K562 (cell line): ENCODE measurements around the gene SGSH. TPM values are rescaled to one million over a fixed set of nuclear protein-coding genes. Genes with fewer than 3 reads are reported as not detected.

Experiments used
- ATAC-seq: fragments of 200-7000 bp; cut with Tn5 transposase; 3 replicates; pipeline ENCODE4 v1.9.1; 2020; ENCODE audit warnings: moderate library complexity
- BruUV-seq: library from RNA; stranded (reverse); fragments of 400-500 nt; replicated peaks from 2 replicates; lab custom pipeline; 2021; lab: Mats Ljungman, UMichigan
- CTCF ChIA-PET: fragments of 300-600 bp; formaldehyde crosslinking; extraction: SDS; loops from one replicate; lab custom pipeline; 2021; ENCODE audit warnings: low intra/inter-chr PET ratio; lab: Yijun Ruan, JAX
- POLR2A ChIA-PET: fragments of 300-600, 350-650 bp; sonication (Branson Sonifier 250); formaldehyde crosslinking; extraction: SDS; loops from one replicate; lab custom pipeline; 2021; ENCODE audit warnings: antibody characterized with exemption, inconsistent platforms; lab: Yijun Ruan, JAX
- DNase-seq, 4 experiments: peaks; one replicate each; pipeline versions ENCODE4 v3.0.0 to v3.0.0-alpha.2; 2011 to 2018; ENCODE audit warnings: low spot score in 3 of 4, mixed read lengths in 3 of 4; ENCODE audit errors: extremely low read depth in 1 of 4
- FAIRE-seq: peaks from 2 replicates; lab custom pipeline; 2011; peaks lifted over from hg19 to GRCh38; lab: Jason Lieb, UNC
- H2AFZ ChIP-seq: 2 replicates; pipeline ENCODE4 v1.6.0; 2011; ENCODE audit warnings: low read depth, low read length, control low read depth, inconsistent platforms
- H3K27ac ChIP-seq: fragments of 200-600 bp; 3 replicates; pipeline ENCODE4 v1.8.0; 2011; ENCODE audit warnings: low read depth, mild to moderate bottlenecking, control low read depth, inconsistent platforms, low read length, moderate library complexity, mixed read lengths; ENCODE audit errors: extremely low read depth
- H3K27me3 ChIP-seq, 2 experiments: fragments of 300-600 bp in 1 of 2; 2 replicates in 1 of 2; 3 replicates in 1 of 2; pipeline versions ENCODE4 v1.6.0 to v1.8.0; 2011; ENCODE audit warnings: inconsistent platforms in 2 of 2, low read length in 2 of 2, mild to moderate bottlenecking in 1 of 2, mixed read lengths in 1 of 2, moderate library complexity in 1 of 2; ENCODE audit not compliant: control insufficient read depth in 2 of 2, insufficient read depth in 2 of 2
- H3K36me3 ChIP-seq: fragments of 300-600 bp; 3 replicates; pipeline ENCODE4 v1.8.0; 2011; ENCODE audit warnings: mild to moderate bottlenecking, low read length, inconsistent platforms; ENCODE audit not compliant: control insufficient read depth, insufficient read depth
- H3K4me1 ChIP-seq, 2 experiments: fragments of 200-600 bp in 1 of 2; replicated peaks in 1 of 2; 2 replicates in 1 of 2; 3 replicates in 1 of 2; pipeline versions ENCODE4 v1.5.1 to v1.8.0; 2011; ENCODE audit warnings: inconsistent platforms in 2 of 2, low read length in 2 of 2, mild to moderate bottlenecking in 1 of 2, mixed read lengths in 1 of 2, moderate library complexity in 1 of 2; ENCODE audit not compliant: control insufficient read depth in 2 of 2, insufficient read depth in 2 of 2
- H3K4me2 ChIP-seq: 2 replicates; pipeline ENCODE4 v1.6.1; 2011; ENCODE audit warnings: low read length, control low read depth, inconsistent platforms, mixed read lengths; ENCODE audit not compliant: insufficient read depth
- H3K4me3 ChIP-seq: fragments of 200-600 bp; sonication (generic), shearing (Covaris generic); 2 replicates; pipeline ENCODE4 v1.5.1; 2016; ENCODE audit warnings: control low read depth, inconsistent platforms
- H3K79me2 ChIP-seq: fragments of 200-600 bp; 3 replicates; pipeline ENCODE4 v1.8.0; 2011; ENCODE audit warnings: low read length, inconsistent platforms; ENCODE audit not compliant: control insufficient read depth, insufficient read depth
- H3K9ac ChIP-seq, 2 experiments: 2 replicates each; pipeline versions ENCODE4 v1.6.0 to v1.6.1; 2011; ENCODE audit warnings: low read depth in 2 of 2, low read length in 2 of 2, control low read depth in 1 of 2, inconsistent platforms in 1 of 2, mild to moderate bottlenecking in 1 of 2, mixed read lengths in 1 of 2; ENCODE audit not compliant: insufficient read depth in 1 of 2
- H3K9me1 ChIP-seq: one replicate; pipeline ENCODE4 v1.6.0; 2011; ENCODE audit warnings: inconsistent platforms, mild to moderate bottlenecking, low read length, moderate library complexity; ENCODE audit not compliant: control insufficient read depth, insufficient read depth
- H3K9me3 ChIP-seq: replicated peaks from 2 replicates; pipeline ENCODE4 v1.5.1; 2011; ENCODE audit warnings: low read depth, low read length, inconsistent platforms; ENCODE audit not compliant: control insufficient read depth, insufficient read depth
- H4K20me1 ChIP-seq: replicated peaks from 2 replicates; pipeline ENCODE4 v1.6.1; 2011; ENCODE audit warnings: low read length, inconsistent platforms, mixed read lengths; ENCODE audit not compliant: control insufficient read depth, insufficient read depth
- MCM5 ChIP-seq: fragments of 450-650 bp; IDR thresholded peaks from 2 replicates; pipeline ENCODE4 v1.6.1; 2016; ENCODE audit warnings: low read depth
- ZNF75A ChIP-seq: fragments of 450-650 bp; formaldehyde crosslinking; IDR thresholded peaks from 2 replicates; pipeline ENCODE4 v1.4.0; 2020; ENCODE audit warnings: mild to moderate bottlenecking
- WGBS: fragments of 100-300 bp; shearing (Covaris generic); methylation state at CpG from one replicate; pipeline ENCODE4 v1.1.6; 2016; ENCODE audit warnings: low coverage, mixed read lengths; ENCODE audit not compliant: insufficient coverage; ENCODE audit errors: missing lambda C conversion rate; 5-methylcytosine and 5-hydroxymethylcytosine counted together
- in situ Hi-C: fragments of 300-500 bp; cut with MboI; formaldehyde crosslinking; loops from 4 replicates; pipeline ENCODE4 v1.15.0; 2018; ENCODE audit warnings: inconsistent platforms, mixed read lengths
- intact Hi-C: fragments of 100-400 bp; cut with micrococcal nuclease; formaldehyde crosslinking; loops from 2 replicates; pipeline ENCODE4 v1.14.2; 2022
- polyA plus RNA-seq, 8 experiments: library from polyadenylated mRNA; depleted of rRNA in 4 of 8; stranded (reverse) in 5 of 8; unstranded in 3 of 8; fragments of >200 nt; fragmentation: Nextera tagmentation in 2 of 8; fragmentation: Illumina TruSeq in 1 of 8; extraction: Ambion mirVana in 2 of 8; extraction: Trizol in 1 of 8; gene quantifications; 2 replicates each; pipeline versions ENCODE4 v1.2.1 to v1.2.3, GENCODE V29; 2011 to 2014; ENCODE audit warnings: inconsistent platforms in 1 of 8, missing spikeins in 1 of 8
- total RNA-seq, 7 experiments: library from RNA; depleted of rRNA in 6 of 7; stranded (reverse); fragments of >200 nt in 6 of 7; fragmentation: Illumina TruSeq in 2 of 7; extraction: Trizol in 2 of 7; gene quantifications; 2 replicates each; pipeline versions ENCODE4 v1.2.1 to v1.2.3, GENCODE V29; 2011 to 2021; ENCODE audit warnings: low replicate concordance in 1 of 7
- TF ChIP-seq, protein P1 (sequence below): fragments of 250-450 bp; sonication (Bioruptor Pico); IDR thresholded peaks from 2 replicates; pipeline ENCODE4 v1.8.0; 2022; ENCODE audit warnings: inconsistent platforms

Gene SGSH
- total and polyA plus RNA-seq, 9 of the 15 experiments (the other 6 are each of a cell fraction or from before 2014, with no cell fraction given), result 0.25 to 15.7 (median 4.9) TPM

DNA sequence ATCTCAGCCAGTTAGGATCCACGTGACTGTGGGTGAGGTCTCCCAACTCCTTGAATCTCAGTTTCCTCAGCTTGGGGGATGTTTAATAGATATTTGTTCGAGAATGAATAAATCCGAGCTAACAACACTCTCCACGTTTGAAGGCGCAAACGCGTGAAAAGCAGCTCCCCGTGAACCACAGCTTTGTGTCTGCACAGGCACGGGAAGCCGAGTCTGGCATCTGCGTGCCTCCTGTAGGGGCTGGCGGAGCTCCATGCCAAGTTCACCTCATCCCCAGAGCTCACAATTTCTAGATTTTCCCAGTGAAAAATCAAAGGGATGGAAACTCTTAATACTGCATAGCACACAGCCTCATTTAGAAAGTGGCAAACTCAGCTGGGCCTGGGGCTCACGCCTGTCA, 14.3 kb downstream of the SGSH start:
- H3K36me3 ChIP-seq, result peaks cover 21% of the 10 kb centered on the region; the same call in 1 of the 3 replicates
- CTCF ChIA-PET, result no interaction called here
- no TSS peak for BruUV-seq
- H3K79me2 ChIP-seq, result no peaks in the 10 kb centered on the region
- ATAC-seq (no peak), DNase-seq (no peak), FAIRE-seq (no peak)
- no peaks in the 10 kb centered on the region for H3K27me3 ChIP-seq
- H3K27ac ChIP-seq, result no peak overlapping the region
- POLR2A ChIA-PET, result interaction anchor here (0.6 to 1.7 kb wide), 2 partner anchors 29 to 30 kb away, joined by 3 to 4 read pairs; no protein-coding TSS in a partner anchor
- no peak overlapping the region for H3K4me2 ChIP-seq
- no peaks in the 10 kb centered on the region for H4K20me1 ChIP-seq
- peaks cover 0 to 20% of the 10 kb centered on the region in 2 experiments; a peak in 2 of 5 replicates for H3K4me1 ChIP-seq
- TF ChIP-seq ZNF75A, result no peak
- no peak for TF ChIP-seq MCM5
- TF ChIP-seq, protein P1, sequence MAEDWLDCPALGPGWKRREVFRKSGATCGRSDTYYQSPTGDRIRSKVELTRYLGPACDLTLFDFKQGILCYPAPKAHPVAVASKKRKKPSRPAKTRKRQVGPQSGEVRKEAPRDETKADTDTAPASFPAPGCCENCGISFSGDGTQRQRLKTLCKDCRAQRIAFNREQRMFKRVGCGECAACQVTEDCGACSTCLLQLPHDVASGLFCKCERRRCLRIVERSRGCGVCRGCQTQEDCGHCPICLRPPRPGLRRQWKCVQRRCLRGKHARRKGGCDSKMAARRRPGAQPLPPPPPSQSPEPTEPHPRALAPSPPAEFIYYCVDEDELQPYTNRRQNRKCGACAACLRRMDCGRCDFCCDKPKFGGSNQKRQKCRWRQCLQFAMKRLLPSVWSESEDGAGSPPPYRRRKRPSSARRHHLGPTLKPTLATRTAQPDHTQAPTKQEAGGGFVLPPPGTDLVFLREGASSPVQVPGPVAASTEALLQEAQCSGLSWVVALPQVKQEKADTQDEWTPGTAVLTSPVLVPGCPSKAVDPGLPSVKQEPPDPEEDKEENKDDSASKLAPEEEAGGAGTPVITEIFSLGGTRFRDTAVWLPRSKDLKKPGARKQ (CRISPR knock-in tag), result no peak
- H3K9ac ChIP-seq, result no peak overlapping the region
- WGBS, result 86% methylated on average over 13 of the region's 13 CpGs
- no peaks in the 10 kb centered on the region for H3K9me3 ChIP-seq
- no peaks in the 10 kb centered on the region for H3K9me1 ChIP-seq
- in situ Hi-C loops (no loop called here), intact Hi-C loops (no loop called here)
- H3K4me3 ChIP-seq, result no peak overlapping the region
- no peak overlapping the region for H2AFZ ChIP-seq
